Osteocyte (in vitro differentiated cells): ENCODE data around the gene UMODL1. TPM values are rescaled to one million over a fixed set of nuclear protein-coding genes. Genes with fewer than 3 reads are reported as not detected.
"Not testable (repeated sequence)": the region's sequence is repeated elsewhere in the genome, so short reads cannot be mapped to it uniquely, and the experiment has no call there.

ENCODE experiments used
- DNase-seq: peaks from one replicate; pipeline ENCODE4 v3.0.0; 2021; ENCODE audit warnings: mixed read lengths; ENCODE audit not compliant: unreplicated experiment; ENCODE audit errors: extremely low spot score
- H3K27ac Mint-ChIP-seq: one replicate; pipeline ENCODE4 v1.8.0; 2021; ENCODE audit warnings: mild to moderate bottlenecking, mixed read lengths; ENCODE audit not compliant: unreplicated experiment
- H3K27me3 Mint-ChIP-seq: one replicate; pipeline ENCODE4 v1.8.0; 2021; ENCODE audit warnings: mixed read lengths; ENCODE audit not compliant: unreplicated experiment
- H3K36me3 Mint-ChIP-seq: one replicate; pipeline ENCODE4 v1.8.0; 2021; ENCODE audit warnings: mixed read lengths; ENCODE audit not compliant: unreplicated experiment
- H3K4me1 Mint-ChIP-seq: one replicate; pipeline ENCODE4 v1.8.0; 2021; ENCODE audit warnings: mixed read lengths; ENCODE audit not compliant: unreplicated experiment
- H3K4me3 Mint-ChIP-seq: one replicate; pipeline ENCODE4 v1.8.0; 2021; ENCODE audit warnings: mild to moderate bottlenecking, moderate library complexity, mixed read lengths; ENCODE audit not compliant: unreplicated experiment
- H3K9me3 Mint-ChIP-seq: one replicate; pipeline ENCODE4 v1.8.0; 2021; ENCODE audit warnings: mixed read lengths; ENCODE audit not compliant: unreplicated experiment
- CTCF ChIP-seq: fragments of 200-600 bp; sonication (generic); IDR thresholded peaks from 2 replicates; pipeline ENCODE4 v1.5.0; 2021; ENCODE audit warnings: antibody characterized with exemption, mild to moderate bottlenecking, moderate library complexity
- total RNA-seq: library from RNA; stranded (reverse); gene quantifications from 2 replicates; pipeline ENCODE4 v1.2.1, GENCODE V29; 2021

The UMODL1 gene
- total RNA-seq, 1 donor from 2014 or later = not detected

DNA sequence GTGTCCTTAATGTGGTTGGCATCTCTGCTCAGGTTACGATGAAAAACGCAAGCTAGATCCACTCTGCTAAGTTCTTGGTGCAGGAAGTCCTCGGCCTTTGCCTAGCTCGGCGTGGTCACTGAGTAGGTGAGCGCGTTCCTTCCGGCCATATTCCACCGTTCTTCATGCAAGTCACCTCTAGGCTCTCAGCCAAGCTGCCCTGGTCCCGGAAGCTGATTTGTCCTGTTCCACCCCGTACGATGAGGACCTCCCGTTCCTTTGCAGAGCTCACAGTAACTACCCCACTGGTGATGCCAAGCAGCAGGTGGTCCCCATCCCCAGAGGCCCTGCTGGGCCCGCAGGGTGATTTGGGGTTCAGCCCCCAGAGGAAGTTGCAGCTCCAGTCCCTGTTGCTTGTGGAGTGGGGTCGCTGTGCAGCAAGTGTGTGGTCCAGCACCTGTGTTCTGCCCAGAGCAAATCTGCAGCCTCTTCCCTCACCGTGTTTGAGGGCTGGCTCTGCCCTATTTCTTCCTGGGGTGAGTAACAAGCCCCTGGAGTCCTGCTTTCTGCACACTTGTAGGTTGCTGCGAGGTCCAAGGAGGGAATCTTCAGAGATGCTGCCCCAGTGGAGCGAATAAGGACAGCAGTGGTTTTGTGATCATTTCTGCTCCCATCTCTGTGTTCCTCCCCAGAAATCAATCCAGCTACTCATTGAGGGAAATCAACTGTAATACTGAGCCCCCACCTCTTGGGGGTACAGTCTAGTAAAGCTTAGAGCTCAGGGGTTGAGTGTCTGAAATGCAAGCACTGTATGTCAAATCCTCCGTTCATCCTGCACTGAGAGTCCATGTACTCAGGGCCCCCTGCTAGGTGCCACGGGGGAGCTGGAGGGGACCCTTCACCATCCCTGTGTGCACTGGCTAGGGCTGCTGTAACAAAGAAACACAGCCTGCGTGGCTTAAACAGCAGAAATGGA, 2.3 kb downstream of the UMODL1 start:
- no peak overlapping the region for H3K4me3 Mint-ChIP-seq
- H3K36me3 Mint-ChIP-seq = no peaks in the 10 kb centered on the region
- H3K4me1 Mint-ChIP-seq = no peaks in the 10 kb centered on the region
- H3K27ac Mint-ChIP-seq = no peak overlapping the region
- H3K9me3 Mint-ChIP-seq = no peaks in the 10 kb centered on the region
- no peak for TF ChIP-seq CTCF
- DNase-seq = no peak
- H3K27me3 Mint-ChIP-seq = peaks cover 20% of the 10 kb centered on the region

DNA sequence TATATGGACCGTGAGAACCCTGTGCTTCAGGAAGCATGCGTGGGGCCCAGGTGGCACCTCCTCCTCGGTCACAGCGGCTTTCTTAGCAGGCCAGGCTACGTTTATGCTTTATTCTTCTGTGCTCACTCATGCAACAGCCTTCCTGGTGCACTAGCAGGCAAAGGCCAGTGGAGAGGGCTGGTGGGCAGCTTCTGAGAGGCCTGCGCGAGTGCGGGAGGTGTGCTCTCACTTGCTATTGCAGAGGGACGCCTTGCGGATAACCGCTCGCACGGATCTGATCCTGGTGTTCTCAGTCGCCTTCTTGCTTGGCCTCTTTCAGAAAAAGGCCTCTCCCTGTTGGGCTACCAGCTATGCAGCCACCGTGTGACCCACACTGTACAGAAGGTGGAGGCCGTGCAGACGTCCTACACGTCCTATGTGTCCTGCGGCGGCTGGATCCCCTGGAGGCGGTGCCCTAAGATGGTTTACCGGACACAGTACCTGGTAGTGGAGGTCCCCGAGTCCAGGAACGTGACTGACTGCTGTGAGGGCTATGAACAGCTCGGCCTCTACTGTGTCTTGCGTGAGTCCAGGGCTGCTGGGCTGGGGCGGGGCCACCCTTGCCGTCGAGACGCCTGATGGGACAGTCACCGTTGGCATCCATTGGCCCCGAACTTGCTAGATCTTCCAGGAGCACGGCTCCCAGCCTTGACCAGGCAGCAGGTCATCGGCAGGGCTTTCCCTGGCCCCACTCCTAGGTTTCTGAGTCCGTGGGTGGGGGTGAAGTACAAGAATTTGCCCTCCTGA, 4.8 kb downstream of the UMODL1 start:
- peaks cover 14% of the 10 kb centered on the region for H3K27me3 Mint-ChIP-seq
- DNase-seq = no peak
- no peak overlapping the region for H3K27ac Mint-ChIP-seq
- peaks cover 14% of the 10 kb centered on the region for H3K4me1 Mint-ChIP-seq
- H3K36me3 Mint-ChIP-seq = no peaks in the 10 kb centered on the region
- no peak for TF ChIP-seq CTCF
- no peak overlapping the region for H3K4me3 Mint-ChIP-seq
- H3K9me3 Mint-ChIP-seq = no peaks in the 10 kb centered on the region

- not testable (repeated sequence) for DNase-seq, H3K36me3 Mint-ChIP-seq, H3K27me3 Mint-ChIP-seq, H3K9me3 Mint-ChIP-seq, H3K27ac Mint-ChIP-seq, H3K4me3 Mint-ChIP-seq
- peaks cover 17% of the 10 kb centered on the region for H3K4me1 Mint-ChIP-seq
Observed at GRCh38 chr21:42077685-42078238, 6.6 kb downstream of the UMODL1 start.

- not testable (repeated sequence) for H3K36me3 Mint-ChIP-seq, DNase-seq, H3K9me3 Mint-ChIP-seq, H3K4me3 Mint-ChIP-seq, H3K27ac Mint-ChIP-seq, H3K27me3 Mint-ChIP-seq
- peaks cover 17% of the 10 kb centered on the region for H3K4me1 Mint-ChIP-seq
Observed at GRCh38 chr21:42078247-42079007, 7.3 kb downstream of the UMODL1 start.

- Mint-ChIP-seq H3K36me3 (no peaks in the 10 kb centered on the region), H3K4me1 (peaks cover 17% of the 10 kb centered on the region), H3K4me3 (no peak overlapping the region), H3K27me3 (no peaks in the 10 kb centered on the region), H3K27ac (no peak overlapping the region), H3K9me3 (no peaks in the 10 kb centered on the region)
- TF ChIP-seq CTCF = no peak
- DNase-seq = no peak
Observed at GRCh38 chr21:42079008-42079938, 8.2 kb downstream of the UMODL1 start.
